Colonic mucosa (tissue), 4 donors: Measurements from ENCODE around the gene MROH2A. TPM values are rescaled to one million over a fixed set of nuclear protein-coding genes. Genes with fewer than 3 reads are reported as not detected.

Experiments
- DNase-seq: peaks from one replicate; pipeline ENCODE4 v3.0.0-alpha.2; 2020
- H3K27ac ChIP-seq: fragments of 200-600 bp; one replicate; pipeline ENCODE4 v1.8.0; 2021
- H3K27me3 ChIP-seq: fragments of 200-600 bp; one replicate; pipeline ENCODE4 v1.8.0; 2021
- H3K36me3 ChIP-seq: fragments of 200-600 bp; one replicate; pipeline ENCODE4 v1.8.0; 2021
- H3K4me1 ChIP-seq: fragments of 200-600 bp; one replicate; pipeline ENCODE4 v1.8.0; 2021; ENCODE audit warnings: mild to moderate bottlenecking
- H3K4me3 ChIP-seq: fragments of 200-600 bp; one replicate; pipeline ENCODE4 v1.8.0; 2021
- H3K9ac ChIP-seq, 2 donors: one replicate each; pipeline ENCODE4 v1.7.0; 2013; ENCODE audit warnings: control low read depth in 2 of 2, low read depth in 2 of 2, low read length in 2 of 2
- H3K9me3 ChIP-seq: fragments of 200-600 bp; one replicate; pipeline ENCODE4 v1.8.0; 2021
- CTCF ChIP-seq: fragments of 200-600 bp; IDR thresholded peaks from one replicate; pipeline ENCODE4 v1.8.0; 2022; ENCODE audit warnings: antibody characterized with exemption, mild to moderate bottlenecking
- intact Hi-C: fragments of 100-400 bp; cut with DNase I; formaldehyde crosslinking; loops from one replicate; pipeline ENCODE4 v1.14.1; 2022
- total RNA-seq, 2 donors: library from RNA; stranded (reverse); fragmentation: NEBNext Ultra II Directional in 1 of 2; extraction: Animal tissue kit (Norgen Biotek cat#: 25700) in 1 of 2; gene quantifications; one replicate each; pipeline ENCODE4 v1.2.1, GENCODE V29; 2021
- donor health status: healthy.
- donor health status: DM: no; HTN: no; CAD: no.
- donor health status: DM: no; HTN: no; CAD: no.

MROH2A gene
- total RNA-seq, 2 donors from 2014 or later = not detected

GRCh38 chr2:233822781-233823730, 44.9 kb downstream of the MROH2A start:
- Histone ChIP-seq H3K4me1 (no peaks in the 10 kb centered on the region), H3K27ac (no peak overlapping the region), H3K9me3 (no peaks in the 10 kb centered on the region), H3K36me3 (no peaks in the 10 kb centered on the region), H3K4me3 (no peak overlapping the region), H3K27me3 (no peaks in the 10 kb centered on the region), H3K9ac (no peak overlapping the region)
- intact Hi-C loops = no loop called here
- no peak for DNase-seq
- no peak for TF ChIP-seq CTCF

GRCh38 chr2:233823731-233824121, 45.6 kb downstream of the MROH2A start:
- Histone ChIP-seq H3K9ac (no peak overlapping the region), H3K27ac (no peak overlapping the region), H3K27me3 (no peaks in the 10 kb centered on the region), H3K36me3 (no peaks in the 10 kb centered on the region), H3K9me3 (no peaks in the 10 kb centered on the region), H3K4me1 (no peaks in the 10 kb centered on the region), H3K4me3 (no peak overlapping the region)
- intact Hi-C loops = no loop called here
- TF ChIP-seq CTCF = no peak
- DNase-seq = no peak

- Histone ChIP-seq H3K36me3 (no peaks in the 10 kb centered on the region), H3K27ac (no peak overlapping the region), H3K9me3 (no peaks in the 10 kb centered on the region), H3K4me3 (no peak overlapping the region), H3K4me1 (no peaks in the 10 kb centered on the region), H3K27me3 (no peaks in the 10 kb centered on the region), H3K9ac (no peak overlapping the region)
- intact Hi-C loops = no loop called here
- no peak for DNase-seq
- no peak for TF ChIP-seq CTCF
Observed at GRCh38 chr2:233824373-233824772, 46.2 kb downstream of the MROH2A start.

GRCh38 chr2:233828546-233829192, 50.5 kb downstream of the MROH2A start:
- Histone ChIP-seq H3K4me3 (no peak overlapping the region), H3K27ac (no peak overlapping the region), H3K9me3 (no peaks in the 10 kb centered on the region), H3K4me1 (no peaks in the 10 kb centered on the region), H3K36me3 (no peaks in the 10 kb centered on the region), H3K27me3 (no peaks in the 10 kb centered on the region), H3K9ac (no peak overlapping the region)
- intact Hi-C loops = no loop called here
- no peak for TF ChIP-seq CTCF
- DNase-seq = no peak

GRCh38 chr2:233829193-233830110, 51.3 kb downstream of the MROH2A start:
- no peak for DNase-seq

More at GRCh38 chr2:233829193-233830110, 51.3 kb downstream of the MROH2A start:
- no peaks in the 10 kb centered on the region for H3K9me3 ChIP-seq
- H3K36me3 ChIP-seq = no peaks in the 10 kb centered on the region
- no peaks in the 10 kb centered on the region for H3K27me3 ChIP-seq
- no peaks in the 10 kb centered on the region for H3K4me1 ChIP-seq
- H3K4me3 ChIP-seq = no peak overlapping the region
- intact Hi-C loops = loop anchor here (2.0 kb wide), 1 partner anchor 383 kb away; no protein-coding TSS in a partner anchor
- H3K9ac ChIP-seq = no peak overlapping the region
- H3K27ac ChIP-seq = no peak overlapping the region
- no peak for TF ChIP-seq CTCF
